K562 (cell line): Measurements from ENCODE around the gene CAPN2. TPM values are rescaled to one million over a fixed set of nuclear protein-coding genes. Genes with fewer than 3 reads are reported as not detected.

Source experiments
- DMBX1 ChIP-seq: fragments of 250-450 bp; sonication (Bioruptor Pico); IDR thresholded peaks from 2 replicates; pipeline ENCODE4 v1.8.0; 2022; ENCODE audit warnings: inconsistent platforms, mild to moderate bottlenecking, moderate library complexity, borderline replicate concordance
- ETV5 ChIP-seq: sonication (generic); formaldehyde crosslinking; IDR thresholded peaks from 2 replicates; pipeline ENCODE4 v1.4.0; 2020; ENCODE audit warnings: low read depth, mild to moderate bottlenecking, missing genetic modification reagents
- HLTF ChIP-seq: fragments of 450-650 bp; IDR thresholded peaks from 2 replicates; pipeline ENCODE4 v1.6.1; 2016
- MYNN ChIP-seq, 2 experiments: sonication (generic); formaldehyde crosslinking in 1 of 2; IDR thresholded peaks; 2 replicates each; pipeline versions ENCODE4 v1.5.0 to v1.6.1; 2016 to 2020; ENCODE audit warnings: antibody characterized with exemption in 1 of 2, missing genetic modification reagents in 1 of 2
- NR2C2 ChIP-seq, 2 experiments: fragments of 200-800 bp in 1 of 2; sonication (Bioruptor generic) in 1 of 2; sonication (generic) in 1 of 2; formaldehyde crosslinking in 1 of 2; IDR thresholded peaks; 2 replicates each; pipeline versions ENCODE4 v1.6.1 to v1.8.0; 2016 to 2022; ENCODE audit warnings: mild to moderate bottlenecking in 1 of 2, missing compliant biosample characterization in 1 of 2, missing genetic modification characterization in 1 of 2, missing genetic modification reagents in 1 of 2
- NR2F6 ChIP-seq: fragments of 450-650 bp; formaldehyde crosslinking; IDR thresholded peaks from 2 replicates; pipeline ENCODE4 v1.4.0; 2020; ENCODE audit warnings: mild to moderate bottlenecking
- REST ChIP-seq, 2 experiments: fragments of 450-650 bp; formaldehyde crosslinking in 1 of 2; IDR thresholded peaks; 2 replicates each; pipeline versions ENCODE4 v1.4.0 to v1.6.1; 2014 to 2020; ENCODE audit warnings: mild to moderate bottlenecking in 2 of 2, borderline replicate concordance in 1 of 2, low read depth in 1 of 2
- VEZF1 ChIP-seq: fragments of 200-800 bp; sonication (Bioruptor generic); IDR thresholded peaks from 2 replicates; pipeline ENCODE4 v1.6.1; 2017; ENCODE audit warnings: missing genetic modification characterization, missing compliant biosample characterization
- ZNF280A ChIP-seq: fragments of 450-650 bp; IDR thresholded peaks from 2 replicates; pipeline ENCODE4 v1.6.1; 2018; ENCODE audit warnings: mild to moderate bottlenecking, low read depth; ENCODE audit not compliant: partially characterized antibody
- polyA plus RNA-seq, 8 experiments: library from polyadenylated mRNA; depleted of rRNA in 4 of 8; stranded (reverse) in 5 of 8; unstranded in 3 of 8; fragments of >200 nt; fragmentation: Nextera tagmentation in 2 of 8; fragmentation: Illumina TruSeq in 1 of 8; extraction: Ambion mirVana in 2 of 8; extraction: Trizol in 1 of 8; gene quantifications; 2 replicates each; pipeline versions ENCODE4 v1.2.1 to v1.2.3, GENCODE V29; 2011 to 2014; ENCODE audit warnings: inconsistent platforms in 1 of 8, missing spikeins in 1 of 8
- total RNA-seq, 7 experiments: library from RNA; depleted of rRNA in 6 of 7; stranded (reverse); fragments of >200 nt in 6 of 7; fragmentation: Illumina TruSeq in 2 of 7; extraction: Trizol in 2 of 7; gene quantifications; 2 replicates each; pipeline versions ENCODE4 v1.2.1 to v1.2.3, GENCODE V29; 2011 to 2021; ENCODE audit warnings: low replicate concordance in 1 of 7
- TF ChIP-seq, protein P1 (sequence below): fragments of 200-800 bp; sonication (Bioruptor generic); IDR thresholded peaks from 2 replicates; pipeline ENCODE4 v1.6.1; 2017; ENCODE audit warnings: missing genetic modification characterization, missing compliant biosample characterization
- TF ChIP-seq, protein P2 (sequence below): fragments of 450-650 bp; formaldehyde crosslinking; conservative IDR thresholded peaks from 2 replicates; pipeline ENCODE4 v1.4.0; 2022; ENCODE audit warnings: mild to moderate bottlenecking, missing genetic modification characterization

CAPN2 gene
- total and polyA plus RNA-seq, 9 of the 15 experiments (the other 6 are each of a cell fraction or from before 2014, with no cell fraction given) = 24.6 to 157 (median 101) TPM

DNA sequence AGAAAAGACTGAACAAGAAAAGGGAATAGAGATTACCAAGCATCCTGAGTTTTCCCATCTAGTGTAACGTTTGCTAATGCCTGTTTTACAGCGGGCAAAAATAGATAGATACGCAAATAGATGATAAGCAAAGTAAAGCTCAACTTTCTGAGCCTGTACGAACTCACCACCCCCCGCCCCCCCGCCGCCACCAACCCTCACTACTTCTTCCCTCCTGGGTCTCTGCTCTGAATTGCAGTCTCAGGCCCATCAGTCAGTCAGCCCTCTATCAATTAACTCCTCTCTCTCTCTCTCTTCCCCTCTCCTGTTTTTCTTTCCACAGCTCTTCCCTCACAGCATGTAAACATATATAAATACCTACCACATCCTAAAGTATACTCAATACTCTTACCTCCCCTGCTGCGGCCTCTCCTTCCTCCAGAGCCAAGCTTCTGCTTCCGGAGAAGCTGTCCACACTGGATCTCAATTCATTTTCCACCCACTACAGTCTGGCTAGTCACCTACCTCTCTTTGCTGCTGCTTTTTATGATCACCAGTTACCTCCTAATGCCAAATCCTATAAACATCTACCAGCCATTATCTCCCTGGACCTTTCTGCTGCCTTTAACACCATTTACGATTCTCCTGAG lies 64.6 kb downstream of the CAPN2 start (continued):
- TF ChIP-seq VEZF1 = peak; percentile 89
- TF ChIP-seq, protein P1, sequence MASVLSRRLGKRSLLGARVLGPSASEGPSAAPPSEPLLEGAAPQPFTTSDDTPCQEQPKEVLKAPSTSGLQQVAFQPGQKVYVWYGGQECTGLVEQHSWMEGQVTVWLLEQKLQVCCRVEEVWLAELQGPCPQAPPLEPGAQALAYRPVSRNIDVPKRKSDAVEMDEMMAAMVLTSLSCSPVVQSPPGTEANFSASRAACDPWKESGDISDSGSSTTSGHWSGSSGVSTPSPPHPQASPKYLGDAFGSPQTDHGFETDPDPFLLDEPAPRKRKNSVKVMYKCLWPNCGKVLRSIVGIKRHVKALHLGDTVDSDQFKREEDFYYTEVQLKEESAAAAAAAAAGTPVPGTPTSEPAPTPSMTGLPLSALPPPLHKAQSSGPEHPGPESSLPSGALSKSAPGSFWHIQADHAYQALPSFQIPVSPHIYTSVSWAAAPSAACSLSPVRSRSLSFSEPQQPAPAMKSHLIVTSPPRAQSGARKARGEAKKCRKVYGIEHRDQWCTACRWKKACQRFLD (CRISPR knock-in tag) = no peak
- TF ChIP-seq HLTF = 0 out of 2 replicates have a peak, but pooled peaks have one; percentile 65
- 0 out of 2 replicates have a peak, but pooled peaks have one; percentile 7 for TF ChIP-seq MYNN (IDR thresholded peaks at IDR 0.05)
- no peak for TF ChIP-seq MYNN (CRISPR knock-in tag; IDR thresholded peaks at IDR 0.05)
- TF ChIP-seq DMBX1 (CRISPR knock-in tag) = peak; percentile 50; the same call in 1 of the 2 replicates
- no peak for TF ChIP-seq NR2F6
- TF ChIP-seq NR2C2 (CRISPR knock-in tag; IDR thresholded peaks at IDR 0.05) = no peak
- peak; percentile 34; the same call in 1 of the 2 replicates for TF ChIP-seq NR2C2 (tag; IDR thresholded peaks at IDR 0.05)
- TF ChIP-seq REST (IDR thresholded peaks at IDR 0.05; ENCODE audit: borderline replicate concordance) = no peak
- 0 out of 2 replicates have a peak, but pooled peaks have one; percentile 38 for TF ChIP-seq REST (CRISPR knock-in tag; IDR thresholded peaks at IDR 0.05; ENCODE audit: low read depth)
- TF ChIP-seq ETV5 (CRISPR knock-in tag) = peak; percentile 68; the same call in 1 of the 2 replicates
- peak; percentile 22 for TF ChIP-seq ZNF280A
- TF ChIP-seq, protein P2, sequence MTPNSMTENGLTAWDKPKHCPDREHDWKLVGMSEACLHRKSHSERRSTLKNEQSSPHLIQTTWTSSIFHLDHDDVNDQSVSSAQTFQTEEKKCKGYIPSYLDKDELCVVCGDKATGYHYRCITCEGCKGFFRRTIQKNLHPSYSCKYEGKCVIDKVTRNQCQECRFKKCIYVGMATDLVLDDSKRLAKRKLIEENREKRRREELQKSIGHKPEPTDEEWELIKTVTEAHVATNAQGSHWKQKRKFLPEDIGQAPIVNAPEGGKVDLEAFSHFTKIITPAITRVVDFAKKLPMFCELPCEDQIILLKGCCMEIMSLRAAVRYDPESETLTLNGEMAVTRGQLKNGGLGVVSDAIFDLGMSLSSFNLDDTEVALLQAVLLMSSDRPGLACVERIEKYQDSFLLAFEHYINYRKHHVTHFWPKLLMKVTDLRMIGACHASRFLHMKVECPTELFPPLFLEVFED = 0 out of 2 replicates have a peak, but pooled peaks have one; percentile 75
